GM12801 (cell line): ENCODE results near the gene SQOR.

ENCODE experiments used
- TF ChIP-seq, protein P1 (sequence below): IDR thresholded peaks from one replicate; pipeline ENCODE4 v1.5.1; 2011; ENCODE audit warnings: control low read depth; ENCODE audit not compliant: insufficient read length; ENCODE audit errors: extremely low read depth

Gene SQOR

GRCh38 chr15:45701108-45701507 lies 66.3 kb downstream of the SQOR start:
- TF ChIP-seq, protein P1, sequence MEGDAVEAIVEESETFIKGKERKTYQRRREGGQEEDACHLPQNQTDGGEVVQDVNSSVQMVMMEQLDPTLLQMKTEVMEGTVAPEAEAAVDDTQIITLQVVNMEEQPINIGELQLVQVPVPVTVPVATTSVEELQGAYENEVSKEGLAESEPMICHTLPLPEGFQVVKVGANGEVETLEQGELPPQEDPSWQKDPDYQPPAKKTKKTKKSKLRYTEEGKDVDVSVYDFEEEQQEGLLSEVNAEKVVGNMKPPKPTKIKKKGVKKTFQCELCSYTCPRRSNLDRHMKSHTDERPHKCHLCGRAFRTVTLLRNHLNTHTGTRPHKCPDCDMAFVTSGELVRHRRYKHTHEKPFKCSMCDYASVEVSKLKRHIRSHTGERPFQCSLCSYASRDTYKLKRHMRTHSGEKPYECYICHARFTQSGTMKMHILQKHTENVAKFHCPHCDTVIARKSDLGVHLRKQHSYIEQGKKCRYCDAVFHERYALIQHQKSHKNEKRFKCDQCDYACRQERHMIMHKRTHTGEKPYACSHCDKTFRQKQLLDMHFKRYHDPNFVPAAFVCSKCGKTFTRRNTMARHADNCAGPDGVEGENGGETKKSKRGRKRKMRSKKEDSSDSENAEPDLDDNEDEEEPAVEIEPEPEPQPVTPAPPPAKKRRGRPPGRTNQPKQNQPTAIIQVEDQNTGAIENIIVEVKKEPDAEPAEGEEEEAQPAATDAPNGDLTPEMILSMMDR: no peak

DNA sequence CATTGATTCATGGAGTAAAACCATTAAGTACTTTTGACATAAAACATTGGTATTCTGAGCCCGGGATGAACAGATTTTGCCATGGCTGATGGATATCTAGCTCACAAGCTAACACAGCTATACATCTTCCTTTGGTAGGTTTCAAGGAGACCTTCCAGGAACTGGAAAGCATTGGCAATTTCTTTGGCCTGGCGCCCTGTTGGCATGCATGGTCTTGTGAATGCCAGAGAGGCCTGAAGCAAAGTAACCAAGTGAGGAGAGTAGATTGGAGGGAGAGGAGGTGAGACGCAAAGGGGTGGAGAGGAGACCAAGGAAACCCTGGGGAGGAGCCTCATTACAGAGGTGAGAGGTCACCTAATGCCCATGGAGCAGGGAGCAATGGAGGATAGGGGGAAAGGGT lies 67.2 kb downstream of the SQOR start:
- TF ChIP-seq, protein P1: no peak

GRCh38 chr15:45703670-45704328 lies 69.0 kb downstream of the SQOR start:
- TF ChIP-seq, protein P1: no peak

- TF ChIP-seq, protein P1: no peak
Measured at GRCh38 chr15:45704329-45705249, 69.8 kb downstream of the SQOR start.

- TF ChIP-seq, protein P1: no peak
Measured at GRCh38 chr15:45705510-45706473, 71.0 kb downstream of the SQOR start.

GRCh38 chr15:45710657-45711056 lies 75.8 kb downstream of the SQOR start:
- TF ChIP-seq, protein P1: no peak
